Measurements from ENCODE around the gene LAIR1.

DNA sequence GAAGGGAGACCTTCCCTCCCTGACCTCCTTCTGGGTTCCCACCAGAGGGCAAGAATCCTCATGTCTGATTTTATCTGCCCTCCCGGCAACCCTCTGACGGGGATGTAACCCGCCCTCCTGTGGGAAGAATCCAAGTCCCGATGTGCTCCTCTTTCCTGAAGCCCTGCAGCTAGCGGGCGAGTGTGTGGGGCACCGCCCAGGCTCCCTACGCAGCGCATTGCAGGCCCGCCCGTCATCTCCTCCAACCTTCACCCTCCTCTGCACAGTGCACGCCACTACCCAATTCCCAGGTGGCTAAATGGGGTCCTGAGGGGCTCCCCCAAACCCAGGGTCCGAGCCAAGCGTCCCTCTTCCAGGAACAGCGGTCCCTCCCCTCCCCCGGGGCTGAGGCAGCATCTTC is 7.3 kb downstream of the LAIR1 start:
- TF ChIP-seq, protein P1, sequence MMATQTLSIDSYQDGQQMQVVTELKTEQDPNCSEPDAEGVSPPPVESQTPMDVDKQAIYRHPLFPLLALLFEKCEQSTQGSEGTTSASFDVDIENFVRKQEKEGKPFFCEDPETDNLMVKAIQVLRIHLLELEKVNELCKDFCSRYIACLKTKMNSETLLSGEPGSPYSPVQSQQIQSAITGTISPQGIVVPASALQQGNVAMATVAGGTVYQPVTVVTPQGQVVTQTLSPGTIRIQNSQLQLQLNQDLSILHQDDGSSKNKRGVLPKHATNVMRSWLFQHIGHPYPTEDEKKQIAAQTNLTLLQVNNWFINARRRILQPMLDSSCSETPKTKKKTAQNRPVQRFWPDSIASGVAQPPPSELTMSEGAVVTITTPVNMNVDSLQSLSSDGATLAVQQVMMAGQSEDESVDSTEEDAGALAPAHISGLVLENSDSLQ (IDR thresholded peaks at IDR 0.05), result no peak
- TF ChIP-seq HDGF (IDR thresholded peaks at IDR 0.05; ENCODE audit: borderline replicate concordance), result no peak
- TF ChIP-seq SP1 (IDR thresholded peaks at IDR 0.05), result no peak
- TF ChIP-seq FOXK2 (IDR thresholded peaks at IDR 0.05), result no peak
- no peak for TF ChIP-seq SUZ12 (IDR thresholded peaks at IDR 0.05)
- no peak for TF ChIP-seq CTBP1 (IDR thresholded peaks at IDR 0.05; ENCODE audit: borderline replicate concordance)
- no peak for TF ChIP-seq L3MBTL2 (conservative IDR thresholded peaks at IDR 0.05)
- TF ChIP-seq NFRKB (IDR thresholded peaks at IDR 0.05), result no peak
- TF ChIP-seq FOXA1 (IDR thresholded peaks at IDR 0.05), result no peak
- TF ChIP-seq BHLHE40 (IDR thresholded peaks at IDR 0.05; ENCODE audit: borderline replicate concordance), result no peak
- TF ChIP-seq ZNF384 (IDR thresholded peaks at IDR 0.05), result no peak
- no peak for TF ChIP-seq ELF4 (IDR thresholded peaks at IDR 0.05)
- TF ChIP-seq FOXM1 (IDR thresholded peaks at IDR 0.05; ENCODE audit: borderline replicate concordance), result no peak
- no peak for TF ChIP-seq TARDBP (IDR thresholded peaks at IDR 0.05)
